ENCODE measurements around the gene SLC66A1.

DNA sequence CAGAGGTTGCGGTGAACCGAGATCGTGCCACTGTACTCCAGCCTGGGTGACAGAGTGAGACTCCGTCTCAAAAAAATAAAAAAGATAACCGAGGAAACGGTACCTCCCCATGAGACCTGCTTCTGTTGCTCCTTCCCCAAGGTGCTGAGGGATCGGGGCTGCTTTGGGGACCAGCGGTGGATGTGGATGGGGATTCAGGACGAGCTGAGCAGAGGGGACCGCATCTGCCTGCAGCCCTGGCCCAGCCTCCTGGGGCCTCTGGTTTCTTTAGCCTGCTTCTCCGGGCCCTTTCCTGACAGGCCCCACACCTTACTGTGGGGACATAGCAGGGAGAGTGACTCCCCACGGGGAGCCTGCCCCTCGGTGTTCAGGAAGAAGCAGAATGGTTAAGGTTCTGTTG lies 17.1 kb downstream of the SLC66A1 start:
- TF ChIP-seq, protein P1, sequence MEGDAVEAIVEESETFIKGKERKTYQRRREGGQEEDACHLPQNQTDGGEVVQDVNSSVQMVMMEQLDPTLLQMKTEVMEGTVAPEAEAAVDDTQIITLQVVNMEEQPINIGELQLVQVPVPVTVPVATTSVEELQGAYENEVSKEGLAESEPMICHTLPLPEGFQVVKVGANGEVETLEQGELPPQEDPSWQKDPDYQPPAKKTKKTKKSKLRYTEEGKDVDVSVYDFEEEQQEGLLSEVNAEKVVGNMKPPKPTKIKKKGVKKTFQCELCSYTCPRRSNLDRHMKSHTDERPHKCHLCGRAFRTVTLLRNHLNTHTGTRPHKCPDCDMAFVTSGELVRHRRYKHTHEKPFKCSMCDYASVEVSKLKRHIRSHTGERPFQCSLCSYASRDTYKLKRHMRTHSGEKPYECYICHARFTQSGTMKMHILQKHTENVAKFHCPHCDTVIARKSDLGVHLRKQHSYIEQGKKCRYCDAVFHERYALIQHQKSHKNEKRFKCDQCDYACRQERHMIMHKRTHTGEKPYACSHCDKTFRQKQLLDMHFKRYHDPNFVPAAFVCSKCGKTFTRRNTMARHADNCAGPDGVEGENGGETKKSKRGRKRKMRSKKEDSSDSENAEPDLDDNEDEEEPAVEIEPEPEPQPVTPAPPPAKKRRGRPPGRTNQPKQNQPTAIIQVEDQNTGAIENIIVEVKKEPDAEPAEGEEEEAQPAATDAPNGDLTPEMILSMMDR (IDR thresholded peaks at IDR 0.05; ENCODE audit: low read length), result no peak
- TF ChIP-seq EZH2 (optimal IDR thresholded peaks at IDR 0.05; ENCODE audit: low read depth, low read length), result no peak

All from MM.1S (cell line).